ENCODE measurements around the gene IL17RC. TPM values are rescaled to one million over a fixed set of nuclear protein-coding genes. Genes with fewer than 3 reads are reported as not detected.

The IL17RC gene
- total and polyA plus RNA-seq, 2 of the 8 experiments (the other 6 are each of a cell fraction or from before 2014, with no cell fraction given): 11.8 to 13.0 TPM

GRCh38 chr3:9938966-9939365 is 22.1 kb downstream of the IL17RC start:
- peaks cover 0 to 4% of the 10 kb centered on the region in 2 experiments; a peak in 1 of 4 replicates for H3K9me3 ChIP-seq (ENCODE audit: insufficient read depth in 2 of 2, low read depth in 1 of 2, low read length in 1 of 2)
- no peak overlapping the region for H3K9ac ChIP-seq (replicated peaks in 1 of 4; ENCODE audit: extremely low read depth in 1 of 4, low read depth in 3 of 4, low read length in 3 of 4)
- no peak overlapping the region for H4K8ac ChIP-seq (ENCODE audit: extremely low read depth, insufficient read depth, low read length)
- no peaks in the 10 kb centered on the region for H3K79me1 ChIP-seq (ENCODE audit: low read depth, low read length)
- no peaks in the 10 kb centered on the region for H4K20me1 ChIP-seq (replicated peaks in 1 of 2; ENCODE audit: control insufficient read depth in 1 of 2, insufficient read depth in 2 of 2, low read length in 2 of 2)
- no peak overlapping the region for H2BK12ac ChIP-seq (ENCODE audit: low read depth, low read length)
- no peak for TF ChIP-seq POU5F1 (IDR thresholded peaks at IDR 0.05; ENCODE audit: low read depth, low read length)
- TF ChIP-seq SP2 (IDR thresholded peaks at IDR 0.05; ENCODE audit: low read length): no peak
- no peak for TF ChIP-seq MAFK (IDR thresholded peaks at IDR 0.05; ENCODE audit: low read depth, low read length)
- no peak for TF ChIP-seq TEAD4 (IDR thresholded peaks at IDR 0.05; ENCODE audit: low read depth, low read length)
- TF ChIP-seq HDAC2 (IDR thresholded peaks at IDR 0.05; ENCODE audit: borderline replicate concordance in 1 of 2, low read depth in 2 of 2, low read length in 2 of 2): no peak
- TF ChIP-seq BRCA1 (IDR thresholded peaks at IDR 0.05; ENCODE audit: low read depth, low read length): no peak
- no peak for TF ChIP-seq ATF2 (IDR thresholded peaks at IDR 0.05; ENCODE audit: low read length)
- no peak for TF ChIP-seq BCL11A (IDR thresholded peaks at IDR 0.05; ENCODE audit: low read depth in 2 of 2, low read length in 2 of 2)
- no peak for TF ChIP-seq NANOG (IDR thresholded peaks at IDR 0.05; ENCODE audit: insufficient read depth, low read depth, low read length, poor library complexity, severe bottlenecking)
- no peak for TF ChIP-seq SRF (IDR thresholded peaks at IDR 0.05; ENCODE audit: low read depth, low read length)
- TF ChIP-seq KDM4A (IDR thresholded peaks at IDR 0.05; ENCODE audit: low read depth, low read length, severe bottlenecking): no peak
- no peak for TF ChIP-seq HDAC6 (IDR thresholded peaks at IDR 0.05; ENCODE audit: low read depth, low read length)
- ChIA-PET CTCF (ENCODE audit: partially characterized antibody) (interaction anchor here (1.1 to 1.6 kb wide), 3 partner anchors 8 to 119 kb away, joined by 3 to 5 read pairs (median 5); no protein-coding TSS in a partner anchor), POLR2A (ENCODE audit: partially characterized antibody) (interaction anchor here (0.7 kb wide), 2 partner anchors 78 to 235 kb away, joined by 3 read pairs; no protein-coding TSS in a partner anchor)
- no peaks in the 10 kb centered on the region for H3K27me3 ChIP-seq (replicated peaks in 1 of 4; ENCODE audit: control insufficient read depth in 3 of 4, extremely low read depth in 1 of 4, insufficient read depth in 3 of 4, low read length in 3 of 4)
- H3K27ac ChIP-seq (ENCODE audit: low read depth, low read length): no peak overlapping the region
- no peak overlapping the region for H3K4ac ChIP-seq (replicated peaks; ENCODE audit: insufficient read length, low read depth, low read length)
- H3K79me2 ChIP-seq (ENCODE audit: control insufficient read depth in 1 of 2, insufficient read depth in 2 of 2, low read length in 2 of 2): no peaks in the 10 kb centered on the region
- H2AK5ac ChIP-seq (ENCODE audit: low read depth, low read length): no peak overlapping the region
- no peak overlapping the region for H3K23ac ChIP-seq (ENCODE audit: insufficient read length)
- FAIRE-seq (no peak), DNase-seq (ENCODE audit: low read depth in 1 of 2, low spot score in 2 of 2) (no peak)
- H3K4me3 ChIP-seq (ENCODE audit: extremely low read depth in 1 of 4, insufficient read depth in 2 of 4, low read depth in 3 of 4, low read length in 4 of 4): no peak overlapping the region
- H2BK5ac ChIP-seq (ENCODE audit: low read depth, low read length): no peak overlapping the region
- no peak overlapping the region for H2BK120ac ChIP-seq (replicated peaks; ENCODE audit: low read depth, low read length)
- no peak overlapping the region for H4K91ac ChIP-seq (replicated peaks; ENCODE audit: insufficient read length, low read length)
- no peak overlapping the region for H4K5ac ChIP-seq (ENCODE audit: insufficient read length, low read depth, low read length)
- no peaks in the 10 kb centered on the region for H3K36me3 ChIP-seq (ENCODE audit: control insufficient read depth in 2 of 4, insufficient read depth in 4 of 4, low read length in 3 of 4)
- H3K4me1 ChIP-seq (replicated peaks in 1 of 4; ENCODE audit: control insufficient read depth in 3 of 4, insufficient read depth in 4 of 4, low read length in 3 of 4): peaks cover 0 to 7% (median 4%) of the 10 kb centered on the region in 4 experiments; a peak in 6 of 7 replicates
- no peak overlapping the region for H3K56ac ChIP-seq (replicated peaks; ENCODE audit: insufficient read length, low read depth, low read length)
- H3K4me2 ChIP-seq (ENCODE audit: insufficient read depth in 1 of 2, low read depth in 2 of 2, low read length in 2 of 2): no peak overlapping the region
- no peak overlapping the region for H3K14ac ChIP-seq (ENCODE audit: insufficient read length)
- H2BK15ac ChIP-seq (ENCODE audit: low read length): no peak overlapping the region
- H2AFZ ChIP-seq (ENCODE audit: low read length): no peak overlapping the region
- WGBS, 2 experiments (ENCODE audit: extremely low coverage in 1 of 2, insufficient coverage in 1 of 2, insufficient read length in 1 of 2, insufficient replicate concordance in 2 of 2, low coverage in 1 of 2, low lambda C conversion rate in 2 of 2, missing lambda C conversion rate in 1 of 2): 97% methylated on average over 2 of the region's 2 CpGs; no CpG with 5 or more reads in 1 of the 2 experiments
- H3K23me2 ChIP-seq (ENCODE audit: low read depth, low read length): peaks cover 5% of the 10 kb centered on the region; the same call in 1 of the 2 replicates
- no peak overlapping the region for H2BK20ac ChIP-seq (ENCODE audit: low read length)
- no peak overlapping the region for H3K18ac ChIP-seq (ENCODE audit: extremely low read depth, low read length)
